ENCODE data around the gene POU2AF3.

The POU2AF3 gene

DNA sequence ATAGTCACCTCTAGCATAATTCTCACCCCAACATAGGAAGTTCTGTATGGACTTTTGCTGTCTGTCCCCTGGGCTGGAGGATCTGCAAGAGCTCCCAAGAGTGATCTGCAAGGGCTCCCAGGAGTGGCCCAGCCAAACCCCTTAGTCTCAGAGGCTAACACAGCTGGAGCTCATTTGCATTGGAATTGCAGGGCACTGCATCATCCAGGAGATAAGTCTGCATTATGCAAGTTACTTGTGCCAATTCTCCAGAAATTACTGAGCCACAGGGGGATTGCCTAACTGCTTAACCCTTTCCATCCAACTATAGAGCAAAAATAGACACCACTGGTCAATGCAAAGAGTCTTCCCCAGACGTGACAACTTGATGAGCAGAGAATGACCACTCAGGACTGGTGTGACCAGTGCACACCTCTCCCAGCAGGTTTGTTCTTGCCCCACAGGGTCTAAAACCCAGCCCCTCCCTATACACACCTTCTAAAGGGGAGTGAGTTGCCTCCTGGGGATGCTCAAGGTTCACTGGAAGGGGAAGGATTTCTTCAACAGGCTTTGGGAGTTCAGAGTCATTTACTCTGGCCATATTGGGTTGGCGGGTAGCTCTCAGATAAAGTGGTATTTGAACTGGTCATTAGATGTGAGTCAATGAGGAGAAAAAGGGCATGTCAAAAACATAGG is 38.4 kb downstream of the POU2AF3 start:
- no peaks in the 10 kb centered on the region for H3K79me2 ChIP-seq (ENCODE audit: control insufficient read depth, insufficient read depth, low read length, poor library complexity)

DNA sequence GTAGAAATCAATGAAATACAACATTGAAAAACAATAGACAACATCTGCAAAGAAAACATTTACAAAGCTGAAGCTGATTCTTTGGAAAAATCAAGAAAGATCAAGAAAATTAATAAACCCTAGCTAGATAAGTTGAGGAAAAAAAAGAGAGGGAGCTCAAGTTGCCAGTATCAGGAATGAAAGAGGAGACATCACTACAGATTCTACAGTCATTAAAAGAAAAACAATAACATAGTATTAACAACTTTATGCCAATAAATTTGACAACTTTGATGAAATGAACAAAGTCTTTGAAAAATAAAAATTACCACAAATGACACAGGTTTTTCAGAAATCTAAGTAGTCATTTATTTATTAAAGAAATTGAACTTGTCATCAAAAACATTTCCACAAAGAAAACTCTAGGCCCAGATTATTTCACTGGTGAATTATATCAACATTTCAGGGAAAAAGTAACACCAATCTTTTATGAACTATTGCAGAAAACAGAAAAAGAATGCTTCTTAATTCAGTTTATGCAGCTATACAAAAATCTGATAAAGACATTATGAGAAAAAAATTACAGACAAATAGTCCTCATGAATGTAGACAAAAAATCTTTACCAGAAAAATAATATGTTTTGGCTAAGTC is 41.5 kb downstream of the POU2AF3 start:
- no peaks in the 10 kb centered on the region for H3K79me2 ChIP-seq (ENCODE audit: control insufficient read depth, insufficient read depth, low read length, poor library complexity)
- no peak overlapping the region for H2BK5ac ChIP-seq (ENCODE audit: low read depth, low read length, poor library complexity)
- no peaks in the 10 kb centered on the region for H3K27me3 ChIP-seq (ENCODE audit: insufficient read depth, low read length)
- no peak overlapping the region for H4K12ac ChIP-seq (ENCODE audit: low read depth, low read length)
- no peak overlapping the region for H3K4me2 ChIP-seq (ENCODE audit: low read length)
- no peak overlapping the region for H4K8ac ChIP-seq (ENCODE audit: low read depth, low read length)
- H3K36me3 ChIP-seq (ENCODE audit: control insufficient read depth in 1 of 2, insufficient read depth in 2 of 2, low read length in 2 of 2): no peaks in the 10 kb centered on the region
- H2AK5ac ChIP-seq (ENCODE audit: low read length): no peak overlapping the region
- H3K9ac ChIP-seq (ENCODE audit: low read length): no peak overlapping the region
- H3K27ac ChIP-seq (ENCODE audit: low read depth, low read length): no peak overlapping the region
- no peak overlapping the region for H3K4ac ChIP-seq (ENCODE audit: low read depth, low read length)
- H3K4me3 ChIP-seq (ENCODE audit: low read depth, low read length): no peak overlapping the region
- no peak overlapping the region for H2BK12ac ChIP-seq (ENCODE audit: low read length)
- no peak overlapping the region for H3K18ac ChIP-seq (ENCODE audit: low read length)
- no peak for DNase-seq
- H2BK120ac ChIP-seq (ENCODE audit: insufficient read depth, low read length, poor library complexity): no peak overlapping the region
- peaks cover 9% of the 10 kb centered on the region for H3K79me1 ChIP-seq (ENCODE audit: low read length)
- H3K9me3 ChIP-seq (ENCODE audit: insufficient read depth, low read depth, low read length): no peaks in the 10 kb centered on the region
- H2AFZ ChIP-seq (ENCODE audit: insufficient read depth, low read length, poor library complexity): no peak overlapping the region
- peaks cover 19% of the 10 kb centered on the region in 2 experiments for H3K4me1 ChIP-seq (ENCODE audit: control insufficient read depth in 1 of 2, insufficient read depth in 2 of 2, low read length in 2 of 2)
- no peak overlapping the region for H3K14ac ChIP-seq (ENCODE audit: low read length)
- no peak overlapping the region for H3K23ac ChIP-seq (ENCODE audit: low read length)
- no peak overlapping the region for H4K91ac ChIP-seq (ENCODE audit: low read depth, low read length)

More for the DNA sequence above, 38.4 kb downstream of the POU2AF3 start:
- H3K18ac ChIP-seq (ENCODE audit: low read length): no peak overlapping the region
- no peak overlapping the region for H4K8ac ChIP-seq (ENCODE audit: low read depth, low read length)
- peak overlapping the region; percentile 21 for H2BK12ac ChIP-seq (ENCODE audit: low read length)
- no peak overlapping the region for H3K4me2 ChIP-seq (ENCODE audit: low read length)
- no peak overlapping the region for H4K12ac ChIP-seq (ENCODE audit: low read depth, low read length)
- H4K91ac ChIP-seq (ENCODE audit: low read depth, low read length): no peak overlapping the region
- H3K14ac ChIP-seq (ENCODE audit: low read length): no peak overlapping the region
- H2BK5ac ChIP-seq (ENCODE audit: low read depth, low read length, poor library complexity): peak overlapping the region; percentile 5
- no peak overlapping the region for H3K27ac ChIP-seq (ENCODE audit: low read depth, low read length)
- peaks cover 15% of the 10 kb centered on the region for H3K79me1 ChIP-seq (ENCODE audit: low read length)
- no peak overlapping the region for H3K4me3 ChIP-seq (ENCODE audit: low read depth, low read length)
- H3K4me1 ChIP-seq (ENCODE audit: control insufficient read depth in 1 of 2, insufficient read depth in 2 of 2, low read length in 2 of 2): peaks cover 28 to 29% of the 10 kb centered on the region in 2 experiments
- H2BK120ac ChIP-seq (ENCODE audit: insufficient read depth, low read length, poor library complexity): peak overlapping the region; percentile 35
- H3K9me3 ChIP-seq (ENCODE audit: insufficient read depth, low read depth, low read length): no peaks in the 10 kb centered on the region
- H3K9ac ChIP-seq (ENCODE audit: low read length): no peak overlapping the region
- no peak overlapping the region for H3K23ac ChIP-seq (ENCODE audit: low read length)
- WGBS (ENCODE audit: extremely low coverage, insufficient coverage, insufficient read length): no CpG with 5 or more reads among the region's 2 CpGs
- H3K27me3 ChIP-seq (ENCODE audit: insufficient read depth, low read length): no peaks in the 10 kb centered on the region
- peak; percentile 11 to 57 for DNase-seq
- H2AK5ac ChIP-seq (ENCODE audit: low read length): no peak overlapping the region
- H2AFZ ChIP-seq (ENCODE audit: insufficient read depth, low read length, poor library complexity): no peak overlapping the region
- H3K4ac ChIP-seq (ENCODE audit: low read depth, low read length): no peak overlapping the region
- no peaks in the 10 kb centered on the region for H3K36me3 ChIP-seq (ENCODE audit: control insufficient read depth in 1 of 2, insufficient read depth in 2 of 2, low read length in 2 of 2)

DNA sequence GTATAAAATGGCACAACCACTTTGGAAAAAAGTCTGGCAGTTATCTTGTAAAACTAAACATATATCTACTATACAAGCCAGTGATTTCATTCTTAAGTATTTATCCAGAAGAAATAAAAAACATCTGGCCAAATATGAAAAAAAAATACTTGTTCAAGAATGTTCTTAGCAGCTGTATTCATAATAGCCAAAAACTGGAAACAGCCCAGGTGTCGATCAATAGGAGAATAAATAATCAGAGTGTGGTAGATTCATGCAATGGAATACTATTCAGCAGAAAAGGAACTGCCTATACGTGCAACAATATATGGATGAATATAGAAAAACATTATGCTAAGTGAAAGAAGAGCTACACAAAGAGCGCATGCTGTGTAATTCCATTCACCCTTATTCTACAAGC is 44.0 kb downstream of the POU2AF3 start:
- H2AFZ ChIP-seq (ENCODE audit: insufficient read depth, low read length, poor library complexity): no peak overlapping the region
- H3K27ac ChIP-seq (ENCODE audit: low read depth, low read length): no peak overlapping the region
- H3K14ac ChIP-seq (ENCODE audit: low read length): no peak overlapping the region
- H3K9ac ChIP-seq (ENCODE audit: low read length): no peak overlapping the region
- no peaks in the 10 kb centered on the region for H3K79me2 ChIP-seq (ENCODE audit: control insufficient read depth, insufficient read depth, low read length, poor library complexity)
- H3K4ac ChIP-seq (ENCODE audit: low read depth, low read length): no peak overlapping the region
- H3K36me3 ChIP-seq (ENCODE audit: control insufficient read depth in 1 of 2, insufficient read depth in 2 of 2, low read length in 2 of 2): no peaks in the 10 kb centered on the region
- no peak for DNase-seq
- no peaks in the 10 kb centered on the region for H3K79me1 ChIP-seq (ENCODE audit: low read length)
- no peaks in the 10 kb centered on the region for H3K27me3 ChIP-seq (ENCODE audit: insufficient read depth, low read length)
- no peak overlapping the region for H4K12ac ChIP-seq (ENCODE audit: low read depth, low read length)
- no peak overlapping the region for H4K8ac ChIP-seq (ENCODE audit: low read depth, low read length)
- H2BK5ac ChIP-seq (ENCODE audit: low read depth, low read length, poor library complexity): no peak overlapping the region
- H2BK12ac ChIP-seq (ENCODE audit: low read length): no peak overlapping the region
- H3K4me1 ChIP-seq (ENCODE audit: control insufficient read depth in 1 of 2, insufficient read depth in 2 of 2, low read length in 2 of 2): no peaks in the 10 kb centered on the region
- no peak overlapping the region for H3K18ac ChIP-seq (ENCODE audit: low read length)
- no peak overlapping the region for H3K4me2 ChIP-seq (ENCODE audit: low read length)
- H3K9me3 ChIP-seq (ENCODE audit: insufficient read depth, low read depth, low read length): no peaks in the 10 kb centered on the region
- WGBS (ENCODE audit: extremely low coverage, insufficient coverage, insufficient read length): no CpG with 5 or more reads among the region's 3 CpGs
- no peak overlapping the region for H2AK5ac ChIP-seq (ENCODE audit: low read length)
- H2BK120ac ChIP-seq (ENCODE audit: insufficient read depth, low read length, poor library complexity): no peak overlapping the region
- no peak overlapping the region for H4K91ac ChIP-seq (ENCODE audit: low read depth, low read length)
- H3K23ac ChIP-seq (ENCODE audit: low read length): no peak overlapping the region
- no peak overlapping the region for H3K4me3 ChIP-seq (ENCODE audit: low read depth, low read length)

DNA sequence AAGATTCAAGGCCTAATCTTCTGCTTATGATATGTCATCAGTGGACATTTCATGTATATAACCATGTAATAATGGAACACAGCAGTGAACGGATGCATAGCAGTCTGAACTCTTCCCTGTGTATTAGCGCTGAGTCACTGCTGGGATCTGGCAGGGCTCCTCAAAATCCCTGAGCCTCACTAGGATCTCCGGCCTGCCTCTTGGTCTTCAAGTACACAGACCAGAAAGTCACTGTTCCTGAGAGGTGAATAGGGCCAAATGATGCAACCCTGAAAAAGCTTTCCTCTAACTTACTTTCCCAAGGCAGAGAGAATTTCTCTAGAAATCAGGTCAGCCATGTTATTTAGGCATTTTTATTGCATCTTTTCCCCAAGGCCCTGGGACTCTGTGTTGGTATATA is 45.7 kb downstream of the POU2AF3 start:
- Histone ChIP-seq H3K79me2 (ENCODE audit: control insufficient read depth, insufficient read depth, low read length, poor library complexity) (no peaks in the 10 kb centered on the region), H4K8ac (ENCODE audit: low read depth, low read length) (no peak overlapping the region), H2AK5ac (ENCODE audit: low read length) (no peak overlapping the region), H4K91ac (ENCODE audit: low read depth, low read length) (no peak overlapping the region), H3K9me3 (ENCODE audit: insufficient read depth, low read depth, low read length) (no peaks in the 10 kb centered on the region), H3K79me1 (ENCODE audit: low read length) (no peaks in the 10 kb centered on the region), H2BK5ac (ENCODE audit: low read depth, low read length, poor library complexity) (no peak overlapping the region), H3K4ac (ENCODE audit: low read depth, low read length) (no peak overlapping the region), H3K4me1 (ENCODE audit: control insufficient read depth in 1 of 2, insufficient read depth in 2 of 2, low read length in 2 of 2) (no peaks in the 10 kb centered on the region), H3K23ac (ENCODE audit: low read length) (no peak overlapping the region), H3K18ac (ENCODE audit: low read length) (no peak overlapping the region), H2AFZ (ENCODE audit: insufficient read depth, low read length, poor library complexity) (no peak overlapping the region), H3K4me3 (ENCODE audit: low read depth, low read length) (no peak overlapping the region), H2BK12ac (ENCODE audit: low read length) (no peak overlapping the region), H2BK120ac (ENCODE audit: insufficient read depth, low read length, poor library complexity) (no peak overlapping the region), H4K12ac (ENCODE audit: low read depth, low read length) (no peak overlapping the region), H3K27ac (ENCODE audit: low read depth, low read length) (no peak overlapping the region), H3K14ac (ENCODE audit: low read length) (no peak overlapping the region), H3K36me3 (ENCODE audit: control insufficient read depth in 1 of 2, insufficient read depth in 2 of 2, low read length in 2 of 2) (no peaks in the 10 kb centered on the region), H3K4me2 (ENCODE audit: low read length) (no peak overlapping the region), H3K27me3 (ENCODE audit: insufficient read depth, low read length) (no peaks in the 10 kb centered on the region), H3K9ac (ENCODE audit: low read length) (no peak overlapping the region)
- no CpG with 5 or more reads among the region's 3 CpGs for WGBS (ENCODE audit: extremely low coverage, insufficient coverage, insufficient read length)
- DNase-seq: no peak

Measured in trophoblast cell (in vitro differentiated cells and primary cell).